ENCODE data around the gene MFF.

GRCh38 chr2:227320305-227321094, 4.6 kb upstream of the MFF start:
- TF ChIP-seq CTCF (IDR thresholded peaks at IDR 0.05) (no peak), POLR2A (IDR thresholded peaks at IDR 0.05) (no peak)

Data from body of pancreas (tissue), 4 donors.